HepG2 (cell line): ENCODE results near the gene VKORC1. TPM values are rescaled to one million over a fixed set of nuclear protein-coding genes. Genes with fewer than 3 reads are reported as not detected.

Experiments
- KAT2B ChIP-seq: fragments of 150-350 bp; IDR thresholded peaks from 2 replicates; pipeline ENCODE4 v1.6.1; 2014; ENCODE audit warnings: low read depth, low read length, borderline replicate concordance
- SNAPC2 ChIP-seq: sonication (generic); formaldehyde crosslinking; IDR thresholded peaks from 2 replicates; pipeline ENCODE4 v1.8.1; 2022; ENCODE audit warnings: mild to moderate bottlenecking, missing genetic modification reagents
- SNRNP70 ChIP-seq: fragments of 200-400 bp; formaldehyde crosslinking; IDR thresholded peaks from 2 replicates; pipeline ENCODE4 v1.6.1; 2017; ENCODE audit warnings: mild to moderate bottlenecking, low read depth, low read length, moderate library complexity
- TEF ChIP-seq: sonication (generic); formaldehyde crosslinking; IDR thresholded peaks from 2 replicates; pipeline ENCODE4 v1.5.0; 2020; ENCODE audit warnings: missing genetic modification reagents
- TOPORS ChIP-seq: sonication (generic); formaldehyde crosslinking; IDR thresholded peaks from 2 replicates; pipeline ENCODE4 v1.8.0; 2023; ENCODE audit warnings: mild to moderate bottlenecking, missing genetic modification reagents
- TP53 ChIP-seq: sonication (generic); formaldehyde crosslinking; conservative IDR thresholded peaks from 2 replicates; pipeline ENCODE4 v1.4.0; 2020; ENCODE audit warnings: missing genetic modification reagents
- ZBTB21 ChIP-seq: sonication (generic); formaldehyde crosslinking; IDR thresholded peaks from 2 replicates; pipeline ENCODE4 v1.4.0; 2020; ENCODE audit warnings: missing genetic modification reagents
- ZKSCAN5 ChIP-seq: sonication (generic); formaldehyde crosslinking; IDR thresholded peaks from 2 replicates; pipeline ENCODE4 v1.5.1; 2020; ENCODE audit warnings: mild to moderate bottlenecking, missing genetic modification reagents
- ZNF260 ChIP-seq: sonication (generic); formaldehyde crosslinking; IDR thresholded peaks from 2 replicates; pipeline ENCODE4 v1.4.0; 2020; ENCODE audit warnings: missing genetic modification reagents, low read depth, mild to moderate bottlenecking, borderline replicate concordance
- ZNF264 ChIP-seq: sonication (generic); formaldehyde crosslinking; IDR thresholded peaks from 2 replicates; pipeline ENCODE4 v1.4.0; 2020; ENCODE audit warnings: missing genetic modification reagents
- ZNF282 ChIP-seq: fragments of 450-650 bp; IDR thresholded peaks from 2 replicates; pipeline ENCODE4 v1.6.1; 2018; ENCODE audit not compliant: partially characterized antibody
- ZNF382 ChIP-seq: sonication (generic); formaldehyde crosslinking; IDR thresholded peaks from 2 replicates; pipeline ENCODE4 v1.5.0; 2020; ENCODE audit warnings: missing genetic modification reagents, mild to moderate bottlenecking, borderline replicate concordance
- ZNF44 ChIP-seq: sonication (generic); formaldehyde crosslinking; IDR thresholded peaks from 2 replicates; pipeline ENCODE4 v1.5.1; 2020; ENCODE audit warnings: mild to moderate bottlenecking, missing genetic modification reagents
- ZNF614 ChIP-seq: IDR thresholded peaks from 2 replicates; pipeline ENCODE4 v1.6.1; 2018; ENCODE audit warnings: missing biosample characterization, missing genetic modification reagents, inconsistent platforms, borderline replicate concordance
- polyA plus RNA-seq, 8 experiments: library from polyadenylated mRNA; depleted of rRNA in 3 of 8; stranded (reverse) in 7 of 8; unstranded in 1 of 8; fragments of >200 nt; fragmentation: Illumina TruSeq in 4 of 8; extraction: Trizol in 4 of 8; gene quantifications; 2 replicates each; pipeline versions ENCODE4 v1.2.1 to v1.2.3, GENCODE V29; 2011 to 2016; ENCODE audit warnings: low read depth in 4 of 8, missing spikeins in 1 of 8, mixed read lengths in 1 of 8; ENCODE audit not compliant: insufficient read depth in 1 of 8
- total RNA-seq, 5 experiments: library from RNA; depleted of rRNA; stranded (reverse); fragments of >200 nt; fragmentation: Illumina TruSeq; extraction: Trizol; gene quantifications; 2 replicates each; pipeline ENCODE4 v1.2.3, GENCODE V29; 2016; ENCODE audit warnings: low read depth in 1 of 5
- TF ChIP-seq, protein P1 (sequence below): sonication (generic); formaldehyde crosslinking; IDR thresholded peaks from 2 replicates; pipeline ENCODE4 v1.5.1; 2020; ENCODE audit warnings: mild to moderate bottlenecking, missing genetic modification reagents, borderline replicate concordance
- TF ChIP-seq, protein P2 (sequence below): sonication (generic); formaldehyde crosslinking; conservative IDR thresholded peaks from 2 replicates; pipeline ENCODE4 v1.8.0; 2022; ENCODE audit warnings: missing genetic modification reagents
- TF ChIP-seq, protein P3 (sequence below), 2 experiments: IDR thresholded peaks; 2 replicates each; pipeline ENCODE4 v1.6.1; 2011 to 2012; ENCODE audit warnings: low read length in 2 of 2, borderline replicate concordance in 1 of 2, low read depth in 1 of 2, mild to moderate bottlenecking in 1 of 2, moderate library complexity in 1 of 2

The VKORC1 gene
- total and polyA plus RNA-seq, 2 of the 13 experiments (the other 11 are each of a cell fraction or from before 2014, with no cell fraction given): 141 to 615 TPM

DNA sequence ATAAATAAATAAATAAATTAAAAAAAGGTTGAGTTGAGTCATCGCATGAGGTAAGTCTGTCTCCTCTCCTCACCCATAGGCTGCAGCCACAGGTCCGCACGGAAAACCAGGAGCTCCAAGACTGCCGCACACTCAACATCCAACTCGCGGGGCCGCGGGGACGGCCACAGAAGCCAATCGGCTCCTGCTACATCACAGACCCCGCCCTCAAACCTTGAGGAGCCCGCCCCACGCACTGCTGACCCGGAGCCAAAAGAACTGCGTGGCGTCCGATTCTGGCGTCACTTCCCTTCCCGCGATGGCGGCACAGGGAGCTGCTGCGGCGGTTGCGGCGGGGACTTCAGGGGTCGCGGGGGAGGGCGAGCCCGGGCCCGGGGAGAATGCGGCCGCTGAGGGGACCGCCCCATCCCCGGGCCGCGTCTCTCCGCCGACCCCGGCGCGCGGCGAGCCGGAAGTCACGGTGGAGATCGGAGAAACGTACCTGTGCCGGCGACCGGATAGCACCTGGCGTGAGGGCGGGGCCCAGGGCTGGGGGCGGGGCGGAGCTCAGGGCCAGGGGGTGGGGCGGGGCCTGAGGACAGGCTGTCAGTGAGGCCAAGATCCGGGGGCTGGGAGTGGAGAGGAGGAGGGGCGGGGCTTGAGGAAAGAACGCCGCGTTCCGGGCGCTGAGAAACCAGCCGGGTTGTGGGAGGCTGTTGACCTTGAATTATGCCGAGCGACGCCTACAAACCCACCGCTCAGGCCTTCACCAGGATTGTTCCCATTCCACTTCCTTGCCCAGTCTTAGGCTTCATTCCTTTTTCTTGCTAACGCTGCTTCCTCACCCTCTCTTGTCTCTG lies 23.0 kb upstream of the VKORC1 start, which contains the start of gene KAT8 (continued):
- TF ChIP-seq, protein P1, sequence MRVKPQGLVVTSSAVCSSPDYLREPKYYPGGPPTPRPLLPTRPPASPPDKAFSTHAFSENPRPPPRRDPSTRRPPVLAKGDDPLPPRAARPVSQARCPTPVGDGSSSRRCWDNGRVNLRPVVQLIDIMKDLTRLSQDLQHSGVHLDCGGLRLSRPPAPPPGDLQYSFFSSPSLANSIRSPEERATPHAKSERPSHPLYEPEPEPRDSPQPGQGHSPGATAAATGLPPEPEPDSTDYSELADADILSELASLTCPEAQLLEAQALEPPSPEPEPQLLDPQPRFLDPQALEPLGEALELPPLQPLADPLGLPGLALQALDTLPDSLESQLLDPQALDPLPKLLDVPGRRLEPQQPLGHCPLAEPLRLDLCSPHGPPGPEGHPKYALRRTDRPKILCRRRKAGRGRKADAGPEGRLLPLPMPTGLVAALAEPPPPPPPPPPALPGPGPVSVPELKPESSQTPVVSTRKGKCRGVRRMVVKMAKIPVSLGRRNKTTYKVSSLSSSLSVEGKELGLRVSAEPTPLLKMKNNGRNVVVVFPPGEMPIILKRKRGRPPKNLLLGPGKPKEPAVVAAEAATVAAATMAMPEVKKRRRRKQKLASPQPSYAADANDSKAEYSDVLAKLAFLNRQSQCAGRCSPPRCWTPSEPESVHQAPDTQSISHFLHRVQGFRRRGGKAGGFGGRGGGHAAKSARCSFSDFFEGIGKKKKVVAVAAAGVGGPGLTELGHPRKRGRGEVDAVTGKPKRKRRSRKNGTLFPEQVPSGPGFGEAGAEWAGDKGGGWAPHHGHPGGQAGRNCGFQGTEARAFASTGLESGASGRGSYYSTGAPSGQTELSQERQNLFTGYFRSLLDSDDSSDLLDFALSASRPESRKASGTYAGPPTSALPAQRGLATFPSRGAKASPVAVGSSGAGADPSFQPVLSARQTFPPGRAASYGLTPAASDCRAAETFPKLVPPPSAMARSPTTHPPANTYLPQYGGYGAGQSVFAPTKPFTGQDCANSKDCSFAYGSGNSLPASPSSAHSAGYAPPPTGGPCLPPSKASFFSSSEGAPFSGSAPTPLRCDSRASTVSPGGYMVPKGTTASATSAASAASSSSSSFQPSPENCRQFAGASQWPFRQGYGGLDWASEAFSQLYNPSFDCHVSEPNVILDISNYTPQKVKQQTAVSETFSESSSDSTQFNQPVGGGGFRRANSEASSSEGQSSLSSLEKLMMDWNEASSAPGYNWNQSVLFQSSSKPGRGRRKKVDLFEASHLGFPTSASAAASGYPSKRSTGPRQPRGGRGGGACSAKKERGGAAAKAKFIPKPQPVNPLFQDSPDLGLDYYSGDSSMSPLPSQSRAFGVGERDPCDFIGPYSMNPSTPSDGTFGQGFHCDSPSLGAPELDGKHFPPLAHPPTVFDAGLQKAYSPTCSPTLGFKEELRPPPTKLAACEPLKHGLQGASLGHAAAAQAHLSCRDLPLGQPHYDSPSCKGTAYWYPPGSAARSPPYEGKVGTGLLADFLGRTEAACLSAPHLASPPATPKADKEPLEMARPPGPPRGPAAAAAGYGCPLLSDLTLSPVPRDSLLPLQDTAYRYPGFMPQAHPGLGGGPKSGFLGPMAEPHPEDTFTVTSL: no peak
- TF ChIP-seq SNRNP70: no peak
- no peak for TF ChIP-seq TEF (CRISPR knock-in tag)
- peak; percentile 97 for TF ChIP-seq ZBTB21 (CRISPR knock-in tag)
- TF ChIP-seq, protein P2, sequence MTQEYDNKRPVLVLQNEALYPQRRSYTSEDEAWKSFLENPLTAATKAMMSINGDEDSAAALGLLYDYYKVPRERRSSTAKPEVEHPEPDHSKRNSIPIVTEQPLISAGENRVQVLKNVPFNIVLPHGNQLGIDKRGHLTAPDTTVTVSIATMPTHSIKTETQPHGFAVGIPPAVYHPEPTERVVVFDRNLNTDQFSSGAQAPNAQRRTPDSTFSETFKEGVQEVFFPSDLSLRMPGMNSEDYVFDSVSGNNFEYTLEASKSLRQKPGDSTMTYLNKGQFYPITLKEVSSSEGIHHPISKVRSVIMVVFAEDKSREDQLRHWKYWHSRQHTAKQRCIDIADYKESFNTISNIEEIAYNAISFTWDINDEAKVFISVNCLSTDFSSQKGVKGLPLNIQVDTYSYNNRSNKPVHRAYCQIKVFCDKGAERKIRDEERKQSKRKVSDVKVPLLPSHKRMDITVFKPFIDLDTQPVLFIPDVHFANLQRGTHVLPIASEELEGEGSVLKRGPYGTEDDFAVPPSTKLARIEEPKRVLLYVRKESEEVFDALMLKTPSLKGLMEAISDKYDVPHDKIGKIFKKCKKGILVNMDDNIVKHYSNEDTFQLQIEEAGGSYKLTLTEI (CRISPR knock-in tag): no peak
- no peak for TF ChIP-seq ZNF382
- no peak for TF ChIP-seq ZNF264
- peak; percentile 69; the same call in 1 of the 2 replicates for TF ChIP-seq ZNF44 (CRISPR knock-in tag)
- TF ChIP-seq, protein P3, sequence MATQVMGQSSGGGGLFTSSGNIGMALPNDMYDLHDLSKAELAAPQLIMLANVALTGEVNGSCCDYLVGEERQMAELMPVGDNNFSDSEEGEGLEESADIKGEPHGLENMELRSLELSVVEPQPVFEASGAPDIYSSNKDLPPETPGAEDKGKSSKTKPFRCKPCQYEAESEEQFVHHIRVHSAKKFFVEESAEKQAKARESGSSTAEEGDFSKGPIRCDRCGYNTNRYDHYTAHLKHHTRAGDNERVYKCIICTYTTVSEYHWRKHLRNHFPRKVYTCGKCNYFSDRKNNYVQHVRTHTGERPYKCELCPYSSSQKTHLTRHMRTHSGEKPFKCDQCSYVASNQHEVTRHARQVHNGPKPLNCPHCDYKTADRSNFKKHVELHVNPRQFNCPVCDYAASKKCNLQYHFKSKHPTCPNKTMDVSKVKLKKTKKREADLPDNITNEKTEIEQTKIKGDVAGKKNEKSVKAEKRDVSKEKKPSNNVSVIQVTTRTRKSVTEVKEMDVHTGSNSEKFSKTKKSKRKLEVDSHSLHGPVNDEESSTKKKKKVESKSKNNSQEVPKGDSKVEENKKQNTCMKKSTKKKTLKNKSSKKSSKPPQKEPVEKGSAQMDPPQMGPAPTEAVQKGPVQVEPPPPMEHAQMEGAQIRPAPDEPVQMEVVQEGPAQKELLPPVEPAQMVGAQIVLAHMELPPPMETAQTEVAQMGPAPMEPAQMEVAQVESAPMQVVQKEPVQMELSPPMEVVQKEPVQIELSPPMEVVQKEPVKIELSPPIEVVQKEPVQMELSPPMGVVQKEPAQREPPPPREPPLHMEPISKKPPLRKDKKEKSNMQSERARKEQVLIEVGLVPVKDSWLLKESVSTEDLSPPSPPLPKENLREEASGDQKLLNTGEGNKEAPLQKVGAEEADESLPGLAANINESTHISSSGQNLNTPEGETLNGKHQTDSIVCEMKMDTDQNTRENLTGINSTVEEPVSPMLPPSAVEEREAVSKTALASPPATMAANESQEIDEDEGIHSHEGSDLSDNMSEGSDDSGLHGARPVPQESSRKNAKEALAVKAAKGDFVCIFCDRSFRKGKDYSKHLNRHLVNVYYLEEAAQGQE (IDR thresholded peaks at IDR 0.05; ENCODE audit: borderline replicate concordance in 1 of 2, low read depth in 1 of 2, low read length in 2 of 2): 0 out of 4 replicates have a peak, but pooled peaks of 1 of the 2 experiments have one; percentile 10
- no peak for TF ChIP-seq KAT2B
- TF ChIP-seq ZNF282: no peak
- TF ChIP-seq ZNF614 (CRISPR knock-in tag): peak; percentile 94
- no peak for TF ChIP-seq TP53 (CRISPR knock-in tag)
- TF ChIP-seq ZKSCAN5 (CRISPR knock-in tag): no peak
- no peak for TF ChIP-seq ZNF260 (CRISPR knock-in tag)
- peak; percentile 92 for TF ChIP-seq TOPORS (CRISPR knock-in tag)
- TF ChIP-seq SNAPC2 (CRISPR knock-in tag): peak; percentile 93
